GM21576 (cell line): ENCODE results near the gene CRYGD.
"Not testable (repeated sequence)": the region's sequence is repeated elsewhere in the genome, so short reads cannot be mapped to it uniquely, and the experiment has no call there.

Experiments
- ATAC-seq: cut with Tn5 transposase; IDR thresholded peaks from one replicate; pipeline ENCODE4 v1.9.1; 2021; ENCODE audit warnings: mild to moderate bottlenecking, moderate library complexity; ENCODE audit not compliant: unreplicated experiment

Gene CRYGD

GRCh38 chr2:208130712-208131110, 6.4 kb upstream of the CRYGD start:
- ATAC-seq, result no peak

- no peak for ATAC-seq
Observed at GRCh38 chr2:208129744-208130711, 5.7 kb upstream of the CRYGD start, which contains the start of gene CRYGC. Gene CRYGC, minus strand, starts transcription at chr2:208129828. Its CDS starts 36 bp downstream, at chr2:208129792.

- no peak for ATAC-seq
Observed at GRCh38 chr2:208128136-208128535, 3.8 kb upstream of the CRYGD start.

GRCh38 chr2:208127090-208127489, 2.8 kb upstream of the CRYGD start:
- no peak for ATAC-seq

GRCh38 chr2:208125251-208125650, 927 bp upstream of the CRYGD start:
- no peak for ATAC-seq

GRCh38 chr2:208122248-208122647, 2.1 kb downstream of the CRYGD start:
- ATAC-seq, result no peak

- ATAC-seq, result no peak
Observed at GRCh38 chr2:208118918-208119317, 5.4 kb downstream of the CRYGD start.

GRCh38 chr2:208117390-208117789, 6.9 kb downstream of the CRYGD start:
- ATAC-seq, result not testable (repeated sequence)

- no peak for ATAC-seq
Observed at GRCh38 chr2:208112969-208113368, 11.4 kb downstream of the CRYGD start.

- ATAC-seq, result not testable (repeated sequence)
Observed at GRCh38 chr2:208112273-208112745, 12.0 kb downstream of the CRYGD start.

GRCh38 chr2:208103616-208104015, 20.7 kb downstream of the CRYGD start:
- ATAC-seq, result no peak

GRCh38 chr2:208101716-208102631, 22.4 kb downstream of the CRYGD start:
- no peak for ATAC-seq

- no peak for ATAC-seq
Observed at GRCh38 chr2:208099682-208100470, 24.4 kb downstream of the CRYGD start.

GRCh38 chr2:208098701-208099100, 25.6 kb downstream of the CRYGD start:
- ATAC-seq, result not testable (repeated sequence)

- no peak for ATAC-seq
Observed at GRCh38 chr2:208098267-208098666, 26.1 kb downstream of the CRYGD start.

GRCh38 chr2:208097801-208098200, 26.5 kb downstream of the CRYGD start:
- ATAC-seq, result no peak

GRCh38 chr2:208097313-208097712, 27.0 kb downstream of the CRYGD start:
- no peak for ATAC-seq

GRCh38 chr2:208096080-208096479, 28.2 kb downstream of the CRYGD start:
- ATAC-seq, result no peak

GRCh38 chr2:208093128-208093527, 31.2 kb downstream of the CRYGD start:
- ATAC-seq, result no peak

- ATAC-seq, result no peak
Observed at GRCh38 chr2:208092093-208092832, 32.1 kb downstream of the CRYGD start.
